Panc1 (cell line): ENCODE results near the gene NINL. TPM values are rescaled to one million over a fixed set of nuclear protein-coding genes. Genes with fewer than 3 reads are reported as not detected.

Experiments
- ATAC-seq: fragments of 200-7000 bp; cut with Tn5 transposase; 2 replicates; pipeline ENCODE4 v1.9.1; 2020; ENCODE audit warnings: mild to moderate bottlenecking, moderate library complexity
- Bru-seq: library from RNA; stranded (reverse); fragments of 400-500 nt; gene quantifications from one replicate; lab custom pipeline; 2021; lab: Mats Ljungman, UMichigan
- BruChase-seq, 2 experiments: library from RNA; stranded (reverse); fragments of 400-500 nt; gene quantifications; one replicate each; lab custom pipeline; 2021; lab: Mats Ljungman, UMichigan
- BruUV-seq: library from RNA; stranded (reverse); fragments of 400-500 nt; replicated peaks from 2 replicates; lab custom pipeline; 2021; lab: Mats Ljungman, UMichigan
- CTCF ChIA-PET: fragments of 300-600 bp; sonication (Branson Sonifier 250); formaldehyde crosslinking; loops from one replicate; lab custom pipeline; 2022; ENCODE audit warnings: antibody characterized with exemption; lab: Charles Lee
- POLR2A ChIA-PET: fragments of 300-600 bp; sonication (Branson Sonifier 250); formaldehyde crosslinking; loops from one replicate; lab custom pipeline; 2022; ENCODE audit warnings: antibody characterized with exemption; lab: Charles Lee
- DNase-seq: peaks from one replicate; pipeline ENCODE4 v3.0.0-alpha.2; 2010; ENCODE audit warnings: low read depth, low spot score
- H3K27ac ChIP-seq: 2 replicates; pipeline ENCODE4 v1.5.1; 2011; ENCODE audit warnings: mild to moderate bottlenecking, low read length, inconsistent platforms
- H3K27me3 ChIP-seq: fragments of 200-500 bp; sonication (Bioruptor generic); 2 replicates; pipeline ENCODE4 v1.6.0; 2014; ENCODE audit warnings: low read length, inconsistent platforms; ENCODE audit not compliant: control insufficient read depth, insufficient read depth
- H3K36me3 ChIP-seq: fragments of 200-500 bp; sonication (Bioruptor generic); 2 replicates; pipeline ENCODE4 v1.5.1; 2014; ENCODE audit warnings: inconsistent platforms, mild to moderate bottlenecking, low read length, moderate library complexity; ENCODE audit not compliant: control insufficient read depth, insufficient read depth
- H3K4me1 ChIP-seq: 2 replicates; pipeline ENCODE4 v1.5.1; 2011; ENCODE audit warnings: inconsistent platforms, mild to moderate bottlenecking, low read length, moderate library complexity; ENCODE audit not compliant: control insufficient read depth, insufficient read depth
- H3K4me3 ChIP-seq, 2 experiments: 2 replicates each; pipeline ENCODE4 v1.5.1; 2011 to 2012; ENCODE audit warnings: low read depth in 2 of 2, low read length in 2 of 2, mild to moderate bottlenecking in 2 of 2, inconsistent platforms in 1 of 2, moderate library complexity in 1 of 2
- H3K9me3 ChIP-seq: fragments of 200-500 bp; sonication (Bioruptor generic); 2 replicates; pipeline ENCODE4 v1.5.1; 2014; ENCODE audit warnings: low read depth, mild to moderate bottlenecking, inconsistent platforms, low read length, moderate library complexity; ENCODE audit not compliant: control insufficient read depth, insufficient read depth
- POLR2AphosphoS5 ChIP-seq: IDR thresholded peaks from 2 replicates; pipeline ENCODE4 v1.6.1; 2012; ENCODE audit warnings: mild to moderate bottlenecking, low read depth, low read length, moderate library complexity
- SIN3A ChIP-seq: IDR thresholded peaks from 2 replicates; pipeline ENCODE4 v1.6.1; 2012; ENCODE audit warnings: low read depth, mild to moderate bottlenecking, low read length, moderate library complexity, borderline replicate concordance; ENCODE audit not compliant: insufficient read depth
- TCF7L2 ChIP-seq: IDR thresholded peaks from 2 replicates; pipeline ENCODE4 v1.6.1; 2011; ENCODE audit warnings: mild to moderate bottlenecking, low read depth, low read length, inconsistent platforms
- in situ Hi-C: cut with HindIII; loops from 2 replicates; pipeline ENCODE4 v1.10.0; 2016; ENCODE audit warnings: low sequenced_read_pairs, low pct_unique_long_range_greater_than_20kb
- intact Hi-C: fragments of 100-400 bp; cut with micrococcal nuclease; formaldehyde crosslinking; loops from one replicate; pipeline ENCODE4 v1.10.0; 2022; ENCODE audit not compliant: unreplicated experiment
- long read RNA-seq: library from polyadenylated mRNA; unstranded; transcript quantifications from one replicate; pipeline ENCODE4 v2.0.0, GENCODE V29; 2021; ENCODE audit not compliant: unreplicated experiment
- polyA plus RNA-seq: library from polyadenylated mRNA; unstranded; fragments of >200 nt; gene quantifications from one replicate; pipeline ENCODE4 v1.2.1, GENCODE V29; 2012; ENCODE audit warnings: missing spikeins; ENCODE audit not compliant: insufficient read length
- total RNA-seq: library from RNA; stranded (reverse); gene quantifications from one replicate; pipeline ENCODE4 v1.2.1, GENCODE V29; 2021; ENCODE audit not compliant: unreplicated experiment
- TF ChIP-seq, protein P1 (sequence below), 2 experiments: IDR thresholded peaks; 2 replicates each; pipeline ENCODE4 v1.6.1; 2011 to 2012; ENCODE audit warnings: low read depth in 2 of 2, control low read depth in 1 of 2, low read length in 1 of 2, mild to moderate bottlenecking in 1 of 2, moderate library complexity in 1 of 2; ENCODE audit not compliant: insufficient read depth in 1 of 2
- TF ChIP-seq, protein P2 (sequence below): fragments of 450-650 bp; IDR thresholded peaks from 2 replicates; pipeline ENCODE4 v1.5.1; 2017; ENCODE audit warnings: mild to moderate bottlenecking

The NINL gene
- total RNA-seq (25.0 TPM), Bru-seq, nascent RNA (percentile 84 among the genes with signal in this experiment), BruChase-seq, experiment 1, labeled RNA remaining after a 2-hour chase (percentile 86 among the genes with signal in this experiment), BruChase-seq, experiment 2, labeled RNA remaining after a 6-hour chase (percentile 86 among the genes with signal in this experiment)
- polyA plus RNA-seq, result 23.5 TPM
- long read RNA-seq, full-length matches to known transcripts, result 8 of 60 reads
- long read RNA-seq, partial matches to known transcripts, result 24 of 60 reads
- long read RNA-seq, other reads (novel, unspliced or antisense), result 28 of 60 reads

DNA sequence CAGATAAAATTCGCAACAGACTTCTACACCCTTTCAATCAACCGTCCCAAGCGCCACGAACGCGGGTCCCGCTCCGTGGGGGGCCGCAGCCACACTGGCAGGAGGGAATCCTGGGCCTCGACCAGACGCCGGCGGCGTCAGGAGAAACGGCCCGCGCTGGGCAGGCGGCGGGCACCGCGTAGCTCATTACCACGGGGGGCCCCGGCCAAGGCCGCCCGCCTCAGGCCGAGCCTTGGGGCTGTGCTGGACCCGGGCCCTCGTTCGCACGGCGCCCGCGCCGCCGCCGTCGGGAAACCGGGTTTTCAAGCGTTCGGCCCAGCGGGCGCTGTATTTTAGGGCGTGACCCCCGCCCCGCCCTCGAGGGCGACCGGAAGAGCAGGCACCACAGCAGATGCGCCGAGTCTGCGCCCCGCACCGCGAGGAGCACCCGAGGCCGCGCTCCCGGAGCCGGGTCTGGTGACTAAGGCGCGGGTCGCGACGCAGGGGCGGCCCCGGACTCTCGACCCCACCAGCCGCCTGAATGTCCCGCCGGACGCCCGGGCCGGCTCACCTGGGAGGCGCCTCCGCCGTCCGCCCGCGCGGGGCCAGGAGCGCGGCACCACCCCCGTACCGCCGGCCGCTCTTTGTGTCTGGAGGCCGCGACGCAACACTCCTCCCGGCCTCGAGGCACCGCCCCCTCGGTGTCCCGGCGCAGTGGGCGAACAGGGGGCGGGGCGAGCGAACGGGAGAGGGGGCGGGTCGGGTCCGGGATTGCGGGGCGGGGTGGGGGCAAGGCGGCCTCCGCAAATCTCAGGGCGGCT is at the start of gene NINL:
NINL (minus strand) TSS at position 627 of the 800 bp plus-strand sequence. CDS start 58,944 bp downstream, outside the sequence.
- in situ Hi-C loops, result no loop called here
- Histone ChIP-seq H3K4me3 (peak within 1 kb of the TSS; percentile 66 to 93), H3K36me3 (no peaks in the 10 kb centered on the region), H3K4me1 (peaks cover 4% of the 10 kb centered on the region), H3K9me3 (no peaks in the 10 kb centered on the region), H3K27me3 (no peaks in the 10 kb centered on the region), H3K27ac (peak within 1 kb of the TSS; percentile 95)
- TF ChIP-seq, protein P1, sequence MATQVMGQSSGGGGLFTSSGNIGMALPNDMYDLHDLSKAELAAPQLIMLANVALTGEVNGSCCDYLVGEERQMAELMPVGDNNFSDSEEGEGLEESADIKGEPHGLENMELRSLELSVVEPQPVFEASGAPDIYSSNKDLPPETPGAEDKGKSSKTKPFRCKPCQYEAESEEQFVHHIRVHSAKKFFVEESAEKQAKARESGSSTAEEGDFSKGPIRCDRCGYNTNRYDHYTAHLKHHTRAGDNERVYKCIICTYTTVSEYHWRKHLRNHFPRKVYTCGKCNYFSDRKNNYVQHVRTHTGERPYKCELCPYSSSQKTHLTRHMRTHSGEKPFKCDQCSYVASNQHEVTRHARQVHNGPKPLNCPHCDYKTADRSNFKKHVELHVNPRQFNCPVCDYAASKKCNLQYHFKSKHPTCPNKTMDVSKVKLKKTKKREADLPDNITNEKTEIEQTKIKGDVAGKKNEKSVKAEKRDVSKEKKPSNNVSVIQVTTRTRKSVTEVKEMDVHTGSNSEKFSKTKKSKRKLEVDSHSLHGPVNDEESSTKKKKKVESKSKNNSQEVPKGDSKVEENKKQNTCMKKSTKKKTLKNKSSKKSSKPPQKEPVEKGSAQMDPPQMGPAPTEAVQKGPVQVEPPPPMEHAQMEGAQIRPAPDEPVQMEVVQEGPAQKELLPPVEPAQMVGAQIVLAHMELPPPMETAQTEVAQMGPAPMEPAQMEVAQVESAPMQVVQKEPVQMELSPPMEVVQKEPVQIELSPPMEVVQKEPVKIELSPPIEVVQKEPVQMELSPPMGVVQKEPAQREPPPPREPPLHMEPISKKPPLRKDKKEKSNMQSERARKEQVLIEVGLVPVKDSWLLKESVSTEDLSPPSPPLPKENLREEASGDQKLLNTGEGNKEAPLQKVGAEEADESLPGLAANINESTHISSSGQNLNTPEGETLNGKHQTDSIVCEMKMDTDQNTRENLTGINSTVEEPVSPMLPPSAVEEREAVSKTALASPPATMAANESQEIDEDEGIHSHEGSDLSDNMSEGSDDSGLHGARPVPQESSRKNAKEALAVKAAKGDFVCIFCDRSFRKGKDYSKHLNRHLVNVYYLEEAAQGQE (IDR thresholded peaks at IDR 0.05; ENCODE audit: insufficient read depth in 1 of 2, low read depth in 2 of 2, low read length in 1 of 2), result no peak
- TF ChIP-seq TCF7L2, result 0 out of 2 replicates have a peak, but pooled peaks have one; percentile 24
- peak; percentile 83 for TF ChIP-seq POLR2AphosphoS5
- TF ChIP-seq SIN3A, result peak; percentile 89; the same call in 1 of the 2 replicates
- TF ChIP-seq, protein P2, sequence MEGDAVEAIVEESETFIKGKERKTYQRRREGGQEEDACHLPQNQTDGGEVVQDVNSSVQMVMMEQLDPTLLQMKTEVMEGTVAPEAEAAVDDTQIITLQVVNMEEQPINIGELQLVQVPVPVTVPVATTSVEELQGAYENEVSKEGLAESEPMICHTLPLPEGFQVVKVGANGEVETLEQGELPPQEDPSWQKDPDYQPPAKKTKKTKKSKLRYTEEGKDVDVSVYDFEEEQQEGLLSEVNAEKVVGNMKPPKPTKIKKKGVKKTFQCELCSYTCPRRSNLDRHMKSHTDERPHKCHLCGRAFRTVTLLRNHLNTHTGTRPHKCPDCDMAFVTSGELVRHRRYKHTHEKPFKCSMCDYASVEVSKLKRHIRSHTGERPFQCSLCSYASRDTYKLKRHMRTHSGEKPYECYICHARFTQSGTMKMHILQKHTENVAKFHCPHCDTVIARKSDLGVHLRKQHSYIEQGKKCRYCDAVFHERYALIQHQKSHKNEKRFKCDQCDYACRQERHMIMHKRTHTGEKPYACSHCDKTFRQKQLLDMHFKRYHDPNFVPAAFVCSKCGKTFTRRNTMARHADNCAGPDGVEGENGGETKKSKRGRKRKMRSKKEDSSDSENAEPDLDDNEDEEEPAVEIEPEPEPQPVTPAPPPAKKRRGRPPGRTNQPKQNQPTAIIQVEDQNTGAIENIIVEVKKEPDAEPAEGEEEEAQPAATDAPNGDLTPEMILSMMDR, result no peak
- ATAC-seq, result peak; percentile 95
- no peak for DNase-seq
- POLR2A ChIA-PET, result interaction anchor here (0.5 kb wide), 1 partner anchor 399 kb away, joined by 3 read pairs; no protein-coding TSS in a partner anchor
- intact Hi-C loops, result no loop called here
- BruUV-seq, result no TSS peak
- CTCF ChIA-PET, result no interaction called here

DNA sequence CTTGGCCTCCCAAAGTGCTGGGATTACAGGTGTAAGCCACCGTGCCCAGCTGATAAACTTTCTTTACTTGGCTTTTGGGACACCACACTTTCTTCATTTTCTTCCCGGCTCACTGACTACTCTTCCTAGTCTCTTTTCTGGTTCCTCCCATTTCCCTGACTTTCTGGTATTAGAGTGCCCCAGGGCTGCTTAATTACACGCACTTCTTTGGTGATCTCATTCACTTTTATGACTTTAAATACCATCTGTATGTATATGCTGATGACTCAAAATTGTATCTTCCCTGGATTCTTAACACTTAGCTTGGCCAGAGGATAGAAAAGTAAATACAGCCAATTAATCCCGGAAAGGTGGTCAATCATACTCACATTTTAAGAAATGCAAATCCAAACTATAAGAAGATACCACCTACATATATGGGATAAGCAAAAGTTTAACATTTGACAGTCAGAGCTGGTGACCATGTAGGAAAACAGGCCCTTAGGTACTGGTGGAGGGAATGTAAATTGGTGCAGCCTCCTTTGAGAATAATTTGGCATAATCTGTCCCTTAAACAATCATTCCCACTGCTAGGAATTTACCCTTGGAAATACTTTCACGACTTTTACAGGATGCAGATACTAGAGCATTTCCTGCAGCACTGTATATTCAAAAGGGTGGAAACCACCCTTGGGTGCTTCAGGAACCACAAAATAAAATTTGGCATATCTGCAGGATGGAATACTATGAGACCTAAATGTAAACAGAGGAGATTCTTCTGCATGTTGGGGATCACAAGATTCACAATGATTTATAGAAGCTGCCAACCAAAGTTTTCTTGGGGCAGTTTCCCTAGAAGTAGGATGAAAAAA is 47.8 kb upstream of the NINL start:
- BruUV-seq, result no TSS peak
- H3K27me3 ChIP-seq, result no peaks in the 10 kb centered on the region
- no peaks in the 10 kb centered on the region for H3K36me3 ChIP-seq
- no peak overlapping the region for H3K4me3 ChIP-seq
- no peak for TF ChIP-seq SIN3A
- TF ChIP-seq, protein P2, result no peak
- TF ChIP-seq, protein P1 (IDR thresholded peaks at IDR 0.05; ENCODE audit: insufficient read depth in 1 of 2, low read depth in 2 of 2, low read length in 1 of 2), result no peak
- TF ChIP-seq POLR2AphosphoS5, result no peak
- no peak for TF ChIP-seq TCF7L2
- intact Hi-C loops, result no loop called here
- in situ Hi-C loops, result no loop called here
- H3K9me3 ChIP-seq, result peaks cover 3% of the 10 kb centered on the region; the same call in 1 of the 2 replicates
- no peaks in the 10 kb centered on the region for H3K4me1 ChIP-seq
- DNase-seq (no peak), ATAC-seq (peak; percentile 90)
- no peak overlapping the region for H3K27ac ChIP-seq
- ChIA-PET POLR2A (no interaction called here), CTCF (no interaction called here)
